Osteoblast (primary cell): ENCODE measurements around the gene KANSL1. TPM values are rescaled to one million over a fixed set of nuclear protein-coding genes. Genes with fewer than 3 reads are reported as not detected.
A peak's percentile ranks its signal among the peaks of the same experiment; 100 is the strongest.

ENCODE experiments used
- DNase-seq: peaks from one replicate; pipeline ENCODE4 v3.0.0; 2011; ENCODE audit warnings: low spot score, mixed read lengths; ENCODE audit not compliant: insufficient read length; ENCODE audit errors: missing footprints
- H2AFZ ChIP-seq: 2 replicates; pipeline ENCODE4 v1.6.0; 2011; ENCODE audit warnings: mild to moderate bottlenecking, low read length
- H3K27ac ChIP-seq: 2 replicates; pipeline ENCODE4 v1.5.1; 2011; ENCODE audit warnings: mild to moderate bottlenecking, low read depth, low read length, moderate library complexity
- H3K27me3 ChIP-seq: 2 replicates; pipeline ENCODE4 v1.6.0; 2012; ENCODE audit warnings: mild to moderate bottlenecking, control low read depth, inconsistent platforms, low read length, moderate library complexity; ENCODE audit not compliant: insufficient read depth
- H3K36me3 ChIP-seq: 2 replicates; pipeline ENCODE4 v1.5.1; 2011; ENCODE audit warnings: mild to moderate bottlenecking, low read length, control low read depth, moderate library complexity; ENCODE audit not compliant: insufficient read depth
- H3K4me1 ChIP-seq: 2 replicates; pipeline ENCODE4 v1.5.1; 2011; ENCODE audit warnings: mild to moderate bottlenecking, low read length, control low read depth, moderate library complexity; ENCODE audit not compliant: insufficient read depth
- H3K4me2 ChIP-seq: 2 replicates; pipeline ENCODE4 v1.6.0; 2011; ENCODE audit warnings: mild to moderate bottlenecking, low read length; ENCODE audit not compliant: insufficient read depth
- H3K4me3 ChIP-seq: fragments of 200-600 bp; sonication (generic); 3 replicates; pipeline ENCODE4 v1.5.1; 2012; ENCODE audit warnings: mild to moderate bottlenecking, low read length, inconsistent platforms; ENCODE audit not compliant: insufficient read depth
- H3K79me2 ChIP-seq: 2 replicates; pipeline ENCODE4 v1.6.0; 2012; ENCODE audit warnings: mild to moderate bottlenecking, low read length, control low read depth, inconsistent platforms; ENCODE audit not compliant: insufficient read depth
- H3K9me3 ChIP-seq: 2 replicates; pipeline ENCODE4 v1.5.1; 2011; ENCODE audit warnings: low read depth, low read length, control low read depth
- H4K20me1 ChIP-seq: 2 replicates; pipeline ENCODE4 v1.6.0; 2012; ENCODE audit warnings: mild to moderate bottlenecking, low read length, control low read depth; ENCODE audit not compliant: insufficient read depth
- total RNA-seq: library from RNA; depleted of rRNA; stranded (reverse); fragments of >200 nt; gene quantifications from 2 replicates; pipeline ENCODE4 v1.2.3, GENCODE V29; 2012
- TF ChIP-seq, protein P1 (sequence below): IDR thresholded peaks from 2 replicates; pipeline ENCODE4 v1.5.1; 2011; ENCODE audit warnings: mild to moderate bottlenecking, low read depth, low read length, moderate library complexity; ENCODE audit errors: extremely low read depth

The KANSL1 gene
- total RNA-seq, 1 donor = 151 TPM

DNA sequence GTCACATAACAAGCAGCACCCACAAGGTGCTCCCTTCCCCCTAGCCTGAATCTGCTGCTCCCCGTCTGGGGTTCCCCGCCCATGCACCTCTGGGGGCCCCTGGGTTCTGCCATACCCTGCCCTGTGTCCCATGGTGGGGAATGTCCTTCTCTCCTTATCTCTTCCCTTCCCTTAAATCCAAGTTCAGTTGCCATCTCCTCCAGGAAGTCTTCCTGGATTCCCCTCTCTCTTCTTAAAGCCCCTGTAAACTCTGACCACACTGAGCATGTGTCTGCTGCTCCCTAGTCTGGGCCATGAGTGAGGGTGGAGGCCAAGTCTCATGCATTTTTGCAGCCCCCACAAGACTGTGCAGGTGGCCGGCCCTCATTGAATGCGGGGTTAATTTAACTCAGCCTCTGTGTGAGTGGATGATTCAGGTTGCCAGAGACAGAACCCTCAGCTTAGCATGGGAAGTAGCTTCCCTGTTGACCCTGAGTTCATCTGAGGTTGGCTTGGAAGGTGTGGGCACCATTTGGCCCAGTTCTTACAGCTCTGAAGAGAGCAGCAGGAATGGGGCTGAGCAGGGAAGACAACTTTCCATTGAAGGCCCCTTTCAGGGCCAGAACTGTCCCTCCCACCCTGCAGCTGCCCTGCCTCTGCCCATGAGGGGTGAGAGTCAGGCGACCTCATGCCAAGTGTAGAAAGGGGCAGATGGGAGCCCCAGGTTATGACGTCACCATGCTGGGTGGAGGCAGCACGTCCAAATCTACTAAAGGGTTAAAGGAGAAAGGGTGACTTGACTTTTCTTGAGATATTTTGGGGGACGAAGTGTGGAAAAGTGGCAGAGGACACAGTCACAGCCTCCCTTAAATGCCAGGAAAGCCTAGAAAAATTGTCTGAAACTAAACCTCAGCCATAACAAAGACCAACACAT, 194.0 kb downstream of the KANSL1 start, which contains the start of gene STH:
STH (plus strand) TSS at position 264 of the 913 bp plus-strand sequence; CDS start at position 294, 30 bp downstream.
- Histone ChIP-seq H3K4me3 (no peak within 1 kb of the TSS), H3K4me1 (peaks cover 7% of the 10 kb centered on the region), H3K36me3 (no peaks in the 10 kb centered on the region), H4K20me1 (no peaks in the 10 kb centered on the region), H3K4me2 (no peak within 1 kb of the TSS), H3K27ac (no peak within 1 kb of the TSS), H3K27me3 (no peaks in the 10 kb centered on the region), H3K9me3 (no peaks in the 10 kb centered on the region), H2AFZ (no peak within 1 kb of the TSS), H3K79me2 (no peaks in the 10 kb centered on the region)
- DNase-seq = peak; percentile 8
- TF ChIP-seq, protein P1, sequence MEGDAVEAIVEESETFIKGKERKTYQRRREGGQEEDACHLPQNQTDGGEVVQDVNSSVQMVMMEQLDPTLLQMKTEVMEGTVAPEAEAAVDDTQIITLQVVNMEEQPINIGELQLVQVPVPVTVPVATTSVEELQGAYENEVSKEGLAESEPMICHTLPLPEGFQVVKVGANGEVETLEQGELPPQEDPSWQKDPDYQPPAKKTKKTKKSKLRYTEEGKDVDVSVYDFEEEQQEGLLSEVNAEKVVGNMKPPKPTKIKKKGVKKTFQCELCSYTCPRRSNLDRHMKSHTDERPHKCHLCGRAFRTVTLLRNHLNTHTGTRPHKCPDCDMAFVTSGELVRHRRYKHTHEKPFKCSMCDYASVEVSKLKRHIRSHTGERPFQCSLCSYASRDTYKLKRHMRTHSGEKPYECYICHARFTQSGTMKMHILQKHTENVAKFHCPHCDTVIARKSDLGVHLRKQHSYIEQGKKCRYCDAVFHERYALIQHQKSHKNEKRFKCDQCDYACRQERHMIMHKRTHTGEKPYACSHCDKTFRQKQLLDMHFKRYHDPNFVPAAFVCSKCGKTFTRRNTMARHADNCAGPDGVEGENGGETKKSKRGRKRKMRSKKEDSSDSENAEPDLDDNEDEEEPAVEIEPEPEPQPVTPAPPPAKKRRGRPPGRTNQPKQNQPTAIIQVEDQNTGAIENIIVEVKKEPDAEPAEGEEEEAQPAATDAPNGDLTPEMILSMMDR = no peak

DNA sequence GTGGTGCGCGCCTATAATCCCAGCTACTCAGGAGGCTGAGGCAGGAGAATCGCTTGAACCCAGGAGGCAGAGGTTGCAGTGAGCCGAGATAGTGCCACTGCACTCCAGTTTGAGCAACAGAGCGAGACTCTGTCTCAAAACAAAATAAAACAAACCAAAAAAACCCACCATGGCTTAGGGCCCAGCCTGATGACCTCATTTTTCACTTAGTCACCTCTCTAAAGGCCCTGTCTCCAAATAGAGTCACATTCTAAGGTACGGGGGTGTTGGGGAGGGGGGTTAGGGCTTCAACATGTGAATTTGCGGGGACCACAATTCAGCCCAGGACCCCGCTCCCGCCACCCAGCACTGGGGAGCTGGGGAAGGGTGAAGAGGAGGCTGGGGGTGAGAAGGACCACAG, 195.6 kb downstream of the KANSL1 start:
- Histone ChIP-seq H4K20me1 (no peaks in the 10 kb centered on the region), H2AFZ (no peak overlapping the region), H3K36me3 (no peaks in the 10 kb centered on the region), H3K9me3 (no peaks in the 10 kb centered on the region), H3K79me2 (no peaks in the 10 kb centered on the region), H3K4me2 (no peak overlapping the region), H3K4me3 (no peak overlapping the region), H3K4me1 (peaks cover 4% of the 10 kb centered on the region), H3K27ac (no peak overlapping the region), H3K27me3 (no peaks in the 10 kb centered on the region)
- TF ChIP-seq, protein P1 = no peak
- peak; percentile 90 for DNase-seq

DNA sequence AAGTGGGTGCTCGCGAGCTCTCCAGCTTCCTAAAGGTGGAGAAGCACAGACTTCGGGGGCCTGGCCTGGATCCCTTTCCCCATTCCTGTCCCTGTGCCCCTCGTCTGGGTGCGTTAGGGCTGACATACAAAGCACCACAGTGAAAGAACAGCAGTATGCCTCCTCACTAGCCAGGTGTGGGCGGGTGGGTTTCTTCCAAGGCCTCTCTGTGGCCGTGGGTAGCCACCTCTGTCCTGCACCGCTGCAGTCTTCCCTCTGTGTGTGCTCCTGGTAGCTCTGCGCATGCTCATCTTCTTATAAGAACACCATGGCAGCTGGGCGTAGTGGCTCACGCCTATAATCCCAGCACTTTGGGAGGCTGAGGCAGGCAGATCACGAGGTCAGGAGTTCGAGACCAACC, 196.1 kb downstream of the KANSL1 start:
- Histone ChIP-seq H3K36me3 (no peaks in the 10 kb centered on the region), H3K9me3 (no peaks in the 10 kb centered on the region), H3K27me3 (no peaks in the 10 kb centered on the region), H3K4me3 (no peak overlapping the region), H2AFZ (no peak overlapping the region), H4K20me1 (no peaks in the 10 kb centered on the region), H3K4me2 (no peak overlapping the region), H3K27ac (no peak overlapping the region), H3K79me2 (no peaks in the 10 kb centered on the region), H3K4me1 (peaks cover 4% of the 10 kb centered on the region)
- peak; percentile 46 for DNase-seq
- TF ChIP-seq, protein P1 = no peak

DNA sequence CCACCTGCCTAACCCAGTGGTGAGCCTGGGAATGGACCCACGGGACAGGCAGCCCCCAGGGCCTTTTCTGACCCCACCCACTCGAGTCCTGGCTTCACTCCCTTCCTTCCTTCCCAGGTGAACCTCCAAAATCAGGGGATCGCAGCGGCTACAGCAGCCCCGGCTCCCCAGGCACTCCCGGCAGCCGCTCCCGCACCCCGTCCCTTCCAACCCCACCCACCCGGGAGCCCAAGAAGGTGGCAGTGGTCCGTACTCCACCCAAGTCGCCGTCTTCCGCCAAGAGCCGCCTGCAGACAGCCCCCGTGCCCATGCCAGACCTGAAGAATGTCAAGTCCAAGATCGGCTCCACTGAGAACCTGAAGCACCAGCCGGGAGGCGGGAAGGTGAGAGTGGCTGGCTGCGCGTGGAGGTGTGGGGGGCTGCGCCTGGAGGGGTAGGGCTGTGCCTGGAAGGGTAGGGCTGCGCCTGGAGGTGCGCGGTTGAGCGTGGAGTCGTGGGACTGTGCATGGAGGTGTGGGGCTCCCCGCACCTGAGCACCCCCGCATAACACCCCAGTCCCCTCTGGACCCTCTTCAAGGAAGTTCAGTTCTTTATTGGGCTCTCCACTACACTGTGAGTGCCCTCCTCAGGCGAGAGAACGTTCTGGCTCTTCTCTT, 196.8 kb downstream of the KANSL1 start:
- Histone ChIP-seq H3K27ac (no peak overlapping the region), H3K27me3 (no peaks in the 10 kb centered on the region), H4K20me1 (no peaks in the 10 kb centered on the region), H3K36me3 (no peaks in the 10 kb centered on the region), H3K9me3 (no peaks in the 10 kb centered on the region), H3K4me2 (no peak overlapping the region), H3K79me2 (no peaks in the 10 kb centered on the region), H2AFZ (no peak overlapping the region), H3K4me3 (no peak overlapping the region), H3K4me1 (peaks cover 4% of the 10 kb centered on the region)
- peak; percentile 56 for DNase-seq
- TF ChIP-seq, protein P1 = no peak
